ENCODE measurements around the gene TMPRSS6. TPM values are rescaled to one million over a fixed set of nuclear protein-coding genes. Genes with fewer than 3 reads are reported as not detected.

Gene TMPRSS6
- total and polyA plus RNA-seq, 4 donors: 0.09 to 1.0 (median 0.69) TPM

- no peak for TF ChIP-seq CTCF (IDR thresholded peaks at IDR 0.05; ENCODE audit: control extremely low read depth, extremely low read depth)
- Histone ChIP-seq H3K36me3 (ENCODE audit: control insufficient read depth in 4 of 4, insufficient read depth in 4 of 4, low read length in 4 of 4) (no peaks in the 10 kb centered on the region), H3K27me3 (ENCODE audit: control insufficient read depth in 3 of 3, insufficient read depth in 3 of 3, low read length in 2 of 3) (no peaks in the 10 kb centered on the region), H3K4me3 (no peak overlapping the region), H3K4me1 (ENCODE audit: control insufficient read depth in 5 of 5, insufficient read depth in 5 of 5, low read length in 5 of 5) (peaks cover 0 to 8% (median 0%) of the 10 kb centered on the region in 5 donors), H3K9me3 (ENCODE audit: control insufficient read depth in 4 of 4, insufficient read depth in 3 of 4, low read length in 3 of 4) (no peaks in the 10 kb centered on the region), H3K27ac (ENCODE audit: low read depth in 1 of 2, low read length in 1 of 2) (no peak overlapping the region), H3K9ac (ENCODE audit: insufficient read depth in 1 of 2, low read length in 2 of 2) (no peak overlapping the region)
- 87 to 88% methylated on average over 6 of the region's 6 CpGs for WGBS, 2 donors
- no peak for ATAC-seq (ENCODE audit: insufficient read depth, low FRiP score)
- DNase-seq: no peak
Observed at GRCh38 chr22:37048133-37048532, 61.4 kb downstream of the TMPRSS6 start.

GRCh38 chr22:37047006-37047405 is 62.5 kb downstream of the TMPRSS6 start:
- DNase-seq (no peak), ATAC-seq (ENCODE audit: insufficient read depth, low FRiP score) (no peak)
- Histone ChIP-seq H3K9ac (ENCODE audit: insufficient read depth in 1 of 2, low read length in 2 of 2) (no peak overlapping the region), H3K27me3 (ENCODE audit: control insufficient read depth in 3 of 3, insufficient read depth in 3 of 3, low read length in 2 of 3) (no peaks in the 10 kb centered on the region), H3K27ac (ENCODE audit: low read depth in 1 of 2, low read length in 1 of 2) (no peak overlapping the region), H3K36me3 (ENCODE audit: control insufficient read depth in 4 of 4, insufficient read depth in 4 of 4, low read length in 4 of 4) (no peaks in the 10 kb centered on the region), H3K4me1 (ENCODE audit: control insufficient read depth in 5 of 5, insufficient read depth in 5 of 5, low read length in 5 of 5) (peaks cover 0 to under 1% (median 0%) of the 10 kb centered on the region in 5 donors), H3K4me3 (no peak overlapping the region), H3K9me3 (ENCODE audit: control insufficient read depth in 4 of 4, insufficient read depth in 3 of 4, low read length in 3 of 4) (no peaks in the 10 kb centered on the region)
- TF ChIP-seq CTCF (IDR thresholded peaks at IDR 0.05; ENCODE audit: control extremely low read depth, extremely low read depth): no peak
- 94 to 96% methylated on average over 7 of the region's 7 CpGs for WGBS, 2 donors

GRCh38 chr22:37046589-37046988 is 62.9 kb downstream of the TMPRSS6 start:
- Histone ChIP-seq H3K9ac (ENCODE audit: insufficient read depth in 1 of 2, low read length in 2 of 2) (no peak overlapping the region), H3K36me3 (ENCODE audit: control insufficient read depth in 4 of 4, insufficient read depth in 4 of 4, low read length in 4 of 4) (no peaks in the 10 kb centered on the region), H3K27me3 (ENCODE audit: control insufficient read depth in 3 of 3, insufficient read depth in 3 of 3, low read length in 2 of 3) (no peaks in the 10 kb centered on the region), H3K27ac (ENCODE audit: low read depth in 1 of 2, low read length in 1 of 2) (no peak overlapping the region), H3K4me3 (no peak overlapping the region), H3K4me1 (ENCODE audit: control insufficient read depth in 5 of 5, insufficient read depth in 5 of 5, low read length in 5 of 5) (no peaks in the 10 kb centered on the region), H3K9me3 (ENCODE audit: control insufficient read depth in 4 of 4, insufficient read depth in 3 of 4, low read length in 3 of 4) (no peaks in the 10 kb centered on the region)
- WGBS, 2 donors: 93 to 97% methylated on average over 6 of the region's 6 CpGs
- no peak for TF ChIP-seq CTCF (IDR thresholded peaks at IDR 0.05; ENCODE audit: control extremely low read depth, extremely low read depth)
- no peak for DNase-seq
- ATAC-seq (ENCODE audit: insufficient read depth, low FRiP score): no peak

DNA sequence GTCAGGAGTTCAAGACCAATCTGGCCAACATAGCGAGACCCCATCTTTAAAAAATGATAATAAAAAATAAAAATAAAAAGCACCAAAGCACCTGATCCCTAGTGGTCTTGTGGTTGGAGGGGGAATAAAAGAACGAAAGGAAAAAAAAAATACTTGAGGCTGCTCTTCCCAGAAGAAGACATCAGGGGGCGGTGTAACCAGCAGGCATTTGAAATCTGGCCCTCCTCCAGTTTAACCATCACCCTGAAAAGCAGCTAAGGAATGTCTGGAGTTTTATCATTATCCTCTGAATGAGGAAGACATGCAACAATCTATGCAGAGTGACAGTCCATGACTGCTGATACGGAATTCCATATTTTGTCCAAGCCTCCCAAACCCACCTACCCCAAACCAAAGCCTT is 63.6 kb downstream of the TMPRSS6 start:
- no peak overlapping the region for H3K4me3 ChIP-seq

More for the DNA sequence above, 63.6 kb downstream of the TMPRSS6 start:
- no peaks in the 10 kb centered on the region for H3K9me3 ChIP-seq (ENCODE audit: control insufficient read depth in 4 of 4, insufficient read depth in 3 of 4, low read length in 3 of 4)
- ATAC-seq (ENCODE audit: insufficient read depth, low FRiP score) (no peak), DNase-seq (no peak)
- no peaks in the 10 kb centered on the region for H3K27me3 ChIP-seq (ENCODE audit: control insufficient read depth in 3 of 3, insufficient read depth in 3 of 3, low read length in 2 of 3)
- H3K27ac ChIP-seq (ENCODE audit: low read depth in 1 of 2, low read length in 1 of 2): no peak overlapping the region
- H3K36me3 ChIP-seq (ENCODE audit: control insufficient read depth in 4 of 4, insufficient read depth in 4 of 4, low read length in 4 of 4): no peaks in the 10 kb centered on the region
- no peak overlapping the region for H3K9ac ChIP-seq (ENCODE audit: insufficient read depth in 1 of 2, low read length in 2 of 2)
- 47 to 55% methylated on average over 4 of the region's 4 CpGs for WGBS, 2 donors
- TF ChIP-seq CTCF (IDR thresholded peaks at IDR 0.05; ENCODE audit: control extremely low read depth, extremely low read depth): no peak
- no peaks in the 10 kb centered on the region for H3K4me1 ChIP-seq (ENCODE audit: control insufficient read depth in 5 of 5, insufficient read depth in 5 of 5, low read length in 5 of 5)
